ENCODE data around the gene KRT33B. TPM values are rescaled to one million over a fixed set of nuclear protein-coding genes. Genes with fewer than 3 reads are reported as not detected.

The KRT33B gene
- total RNA-seq, 1 donor from 2014 or later, result not detected

DNA sequence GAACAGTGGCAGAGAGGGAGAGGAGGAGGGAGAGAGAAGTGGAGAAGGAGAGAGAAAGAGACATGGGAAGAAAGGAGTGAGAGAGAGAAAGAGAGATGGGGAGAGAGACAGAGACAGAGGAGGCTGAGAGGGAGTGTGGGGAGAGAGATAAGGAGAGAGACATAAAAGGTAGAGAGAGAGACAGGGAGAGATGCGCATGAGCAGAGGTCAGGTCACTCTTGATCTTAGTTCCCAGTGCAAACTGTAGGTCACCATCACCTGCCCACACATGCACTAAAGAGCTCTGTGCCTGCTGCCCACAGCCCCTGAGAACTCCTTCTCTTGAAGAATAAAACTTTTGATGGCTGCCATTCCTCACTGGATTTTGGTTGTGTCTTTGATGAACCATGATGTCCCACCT, 33.9 kb downstream of the KRT33B start:
- H3K27me3 Mint-ChIP-seq (ENCODE audit: low read depth), result no peaks in the 10 kb centered on the region
- no peak overlapping the region for H3K4me3 Mint-ChIP-seq
- H3K4me1 Mint-ChIP-seq, result peaks cover 22% of the 10 kb centered on the region
- TF ChIP-seq, protein P1, sequence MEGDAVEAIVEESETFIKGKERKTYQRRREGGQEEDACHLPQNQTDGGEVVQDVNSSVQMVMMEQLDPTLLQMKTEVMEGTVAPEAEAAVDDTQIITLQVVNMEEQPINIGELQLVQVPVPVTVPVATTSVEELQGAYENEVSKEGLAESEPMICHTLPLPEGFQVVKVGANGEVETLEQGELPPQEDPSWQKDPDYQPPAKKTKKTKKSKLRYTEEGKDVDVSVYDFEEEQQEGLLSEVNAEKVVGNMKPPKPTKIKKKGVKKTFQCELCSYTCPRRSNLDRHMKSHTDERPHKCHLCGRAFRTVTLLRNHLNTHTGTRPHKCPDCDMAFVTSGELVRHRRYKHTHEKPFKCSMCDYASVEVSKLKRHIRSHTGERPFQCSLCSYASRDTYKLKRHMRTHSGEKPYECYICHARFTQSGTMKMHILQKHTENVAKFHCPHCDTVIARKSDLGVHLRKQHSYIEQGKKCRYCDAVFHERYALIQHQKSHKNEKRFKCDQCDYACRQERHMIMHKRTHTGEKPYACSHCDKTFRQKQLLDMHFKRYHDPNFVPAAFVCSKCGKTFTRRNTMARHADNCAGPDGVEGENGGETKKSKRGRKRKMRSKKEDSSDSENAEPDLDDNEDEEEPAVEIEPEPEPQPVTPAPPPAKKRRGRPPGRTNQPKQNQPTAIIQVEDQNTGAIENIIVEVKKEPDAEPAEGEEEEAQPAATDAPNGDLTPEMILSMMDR (IDR thresholded peaks at IDR 0.05; ENCODE audit: unreplicated experiment), result no peak
- no peaks in the 10 kb centered on the region for H3K36me3 Mint-ChIP-seq
- no peaks in the 10 kb centered on the region for H3K9me3 Mint-ChIP-seq
- no peak overlapping the region for H3K27ac Mint-ChIP-seq
- DNase-seq (ENCODE audit: low spot score in 2 of 2, unreplicated experiment in 2 of 2), result no peak

DNA sequence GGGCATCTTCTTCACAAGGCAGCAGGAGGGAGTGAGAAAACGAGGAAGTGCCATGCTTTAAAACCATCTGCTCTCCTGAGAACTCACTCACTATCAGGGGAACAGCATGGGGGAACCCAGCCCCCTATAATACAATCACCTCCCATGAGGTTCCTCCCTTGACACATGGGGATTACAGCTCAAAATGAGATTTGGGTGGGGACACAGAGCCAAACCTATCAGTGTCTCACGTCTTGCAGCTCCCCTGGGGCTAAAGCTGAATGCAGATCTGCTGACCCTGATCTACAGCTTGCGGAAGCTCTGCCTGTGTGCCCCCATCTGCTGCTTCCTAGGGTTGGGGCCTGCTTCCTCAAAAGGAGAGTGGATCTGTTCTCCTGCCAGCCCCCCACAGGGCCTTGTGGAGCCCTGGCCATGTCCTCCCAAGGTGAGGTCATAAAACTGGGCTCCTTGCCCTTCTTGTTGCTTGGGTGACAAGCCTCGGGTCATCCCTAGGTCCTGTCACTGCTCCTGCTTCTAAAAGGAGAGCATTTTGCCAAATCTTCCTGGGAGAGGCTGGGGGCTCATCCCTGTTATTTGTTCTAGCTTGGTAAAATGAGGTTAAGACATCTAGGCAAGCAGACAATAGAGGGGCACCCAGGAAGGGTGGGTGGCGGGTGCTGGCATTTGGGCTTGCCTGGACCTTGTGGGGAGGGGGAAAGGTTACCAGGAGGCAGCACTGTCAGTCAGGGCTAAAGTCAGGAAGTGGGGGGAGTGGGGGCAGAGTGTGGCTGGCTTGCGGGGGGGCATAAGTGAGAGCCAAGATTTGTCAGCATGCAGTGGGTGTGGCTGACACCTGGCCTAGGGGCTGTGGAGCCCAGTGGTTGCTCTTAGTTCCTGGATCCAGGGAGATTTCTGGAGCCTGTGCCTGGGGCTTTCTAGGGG, 35.0 kb downstream of the KRT33B start:
- no peak for DNase-seq (ENCODE audit: low spot score in 2 of 2, unreplicated experiment in 2 of 2)
- Mint-ChIP-seq H3K36me3 (no peaks in the 10 kb centered on the region), H3K4me1 (peaks cover 14% of the 10 kb centered on the region), H3K9me3 (no peaks in the 10 kb centered on the region), H3K27me3 (ENCODE audit: low read depth) (no peaks in the 10 kb centered on the region), H3K4me3 (no peak overlapping the region), H3K27ac (no peak overlapping the region)
- TF ChIP-seq, protein P1 (IDR thresholded peaks at IDR 0.05; ENCODE audit: unreplicated experiment), result no peak

DNA sequence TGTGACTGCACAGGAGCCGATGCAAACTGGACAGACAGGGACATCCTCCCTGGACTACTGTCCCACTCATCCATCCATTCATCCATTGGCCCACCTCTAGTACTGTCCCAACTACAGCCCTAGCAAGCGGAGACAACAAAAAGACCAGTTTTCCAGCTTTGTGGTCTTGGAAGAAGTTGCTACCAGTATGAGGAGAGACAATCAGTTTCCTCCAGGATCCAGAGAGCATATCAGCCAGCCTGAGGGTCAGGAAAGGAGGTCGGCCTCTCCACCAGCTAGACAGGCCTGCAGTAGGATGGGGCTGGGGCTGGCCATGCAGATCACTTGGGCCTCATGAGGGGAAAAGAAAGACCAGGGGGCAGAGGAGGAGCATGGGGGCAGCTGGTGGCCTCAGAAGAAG, 35.8 kb downstream of the KRT33B start:
- no peak overlapping the region for H3K4me3 Mint-ChIP-seq
- H3K27me3 Mint-ChIP-seq (ENCODE audit: low read depth), result no peaks in the 10 kb centered on the region
- H3K9me3 Mint-ChIP-seq, result no peaks in the 10 kb centered on the region
- DNase-seq (ENCODE audit: low spot score in 2 of 2, unreplicated experiment in 2 of 2), result no peak
- H3K27ac Mint-ChIP-seq, result no peak overlapping the region
- H3K36me3 Mint-ChIP-seq, result no peaks in the 10 kb centered on the region
- peaks cover 9% of the 10 kb centered on the region for H3K4me1 Mint-ChIP-seq
- TF ChIP-seq, protein P1 (IDR thresholded peaks at IDR 0.05; ENCODE audit: unreplicated experiment), result no peak

DNA sequence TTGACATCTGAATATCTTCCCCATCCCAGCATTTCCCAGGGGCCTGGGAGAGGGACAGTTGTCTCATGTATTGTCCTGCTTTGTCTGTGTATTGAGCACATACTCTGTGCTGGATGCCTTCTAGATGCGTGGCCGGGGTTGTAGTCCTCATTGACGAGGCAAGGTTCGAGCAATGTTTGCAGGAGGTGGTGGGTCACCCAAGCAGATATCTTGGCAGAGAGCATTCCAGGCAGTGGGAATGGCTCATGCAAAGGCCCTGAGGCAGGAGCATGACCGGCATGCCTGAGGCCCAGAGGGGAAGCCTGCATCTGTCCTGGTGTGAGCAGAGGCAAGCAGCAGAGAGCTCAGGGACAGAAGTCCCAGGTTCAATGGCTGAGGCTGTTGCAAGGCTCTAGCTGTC, 36.5 kb downstream of the KRT33B start:
- Mint-ChIP-seq H3K27me3 (ENCODE audit: low read depth) (no peaks in the 10 kb centered on the region), H3K9me3 (no peaks in the 10 kb centered on the region), H3K36me3 (no peaks in the 10 kb centered on the region), H3K4me1 (peaks cover 10% of the 10 kb centered on the region), H3K4me3 (no peak overlapping the region), H3K27ac (no peak overlapping the region)
- DNase-seq (ENCODE audit: low spot score in 2 of 2, unreplicated experiment in 2 of 2), result no peak
- TF ChIP-seq, protein P1 (IDR thresholded peaks at IDR 0.05; ENCODE audit: unreplicated experiment), result no peak

DNA sequence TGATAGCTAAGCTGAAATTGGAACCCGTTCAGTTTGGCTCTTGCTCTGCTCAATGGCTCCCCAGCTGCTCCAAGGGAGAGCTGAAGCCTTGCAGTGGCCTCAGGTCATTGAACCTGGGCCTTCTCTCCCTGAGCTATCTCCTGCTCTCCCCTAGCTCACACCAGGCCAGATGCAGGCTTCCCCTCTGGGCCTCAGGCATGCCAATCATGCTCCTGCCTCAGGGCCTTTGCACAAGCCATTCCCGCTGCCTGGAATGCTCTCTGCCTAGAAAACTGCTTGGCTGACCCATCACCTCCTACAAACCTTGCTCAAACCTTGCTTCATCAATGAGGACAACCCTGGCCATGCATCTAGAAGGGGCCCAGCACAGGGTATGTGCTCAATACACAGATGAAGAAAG, 37.4 kb downstream of the KRT33B start:
- Mint-ChIP-seq H3K4me1 (peaks cover 10% of the 10 kb centered on the region), H3K4me3 (no peak overlapping the region), H3K9me3 (no peaks in the 10 kb centered on the region), H3K27ac (no peak overlapping the region), H3K36me3 (no peaks in the 10 kb centered on the region), H3K27me3 (ENCODE audit: low read depth) (no peaks in the 10 kb centered on the region)
- no peak for DNase-seq (ENCODE audit: low spot score in 2 of 2, unreplicated experiment in 2 of 2)
- TF ChIP-seq, protein P1 (IDR thresholded peaks at IDR 0.05; ENCODE audit: unreplicated experiment), result no peak

Data from mesothelial cell of epicardium (in vitro differentiated cells).